AG04450 (cell line): ENCODE measurements around the gene HOXB5. TPM values are rescaled to one million over a fixed set of nuclear protein-coding genes. Genes with fewer than 3 reads are reported as not detected.

Experiments
- CTCF ChIA-PET: fragments of 300-600, 350-600 bp; formaldehyde crosslinking; extraction: SDS; loops from one replicate; lab custom pipeline; 2022; ENCODE audit warnings: antibody characterized with exemption, inconsistent platforms; lab: Charles Lee
- POLR2A ChIA-PET: fragments of 350-600 bp; formaldehyde crosslinking; extraction: SDS; loops from one replicate; lab custom pipeline; 2021; ENCODE audit warnings: antibody characterized with exemption, inconsistent platforms; lab: Yijun Ruan, JAX
- DNase-seq: peaks from one replicate; pipeline ENCODE4 v3.0.0-alpha.2; 2011; ENCODE audit warnings: low read depth, low spot score
- H3K27ac ChIP-seq: one replicate; pipeline ENCODE4 v1.5.1; 2012; ENCODE audit warnings: low read depth, low read length, control low read depth
- H3K27me3 ChIP-seq: one replicate; pipeline ENCODE4 v1.6.0; 2012; ENCODE audit warnings: low read length; ENCODE audit not compliant: control insufficient read depth, insufficient read depth
- H3K4me3 ChIP-seq: 2 replicates; pipeline ENCODE4 v1.5.1; 2011; ENCODE audit warnings: mild to moderate bottlenecking, low read depth, low read length, control low read depth
- H3K9me3 ChIP-seq: 2 replicates; pipeline ENCODE4 v1.5.1; 2012; ENCODE audit warnings: low read length; ENCODE audit not compliant: control insufficient read depth, insufficient read depth
- polyA plus RNA-seq: library from polyadenylated mRNA; depleted of rRNA; stranded (reverse); fragments of >200 nt; gene quantifications from 2 replicates; pipeline ENCODE4 v1.2.3, GENCODE V29; 2011
- TF ChIP-seq, protein P1 (sequence below): IDR thresholded peaks from 2 replicates; pipeline ENCODE4 v1.5.1; 2011; ENCODE audit warnings: low read depth, low read length, control low read depth, inconsistent platforms

The HOXB5 gene
- polyA plus RNA-seq, 1 experiment: 9.4 TPM

DNA sequence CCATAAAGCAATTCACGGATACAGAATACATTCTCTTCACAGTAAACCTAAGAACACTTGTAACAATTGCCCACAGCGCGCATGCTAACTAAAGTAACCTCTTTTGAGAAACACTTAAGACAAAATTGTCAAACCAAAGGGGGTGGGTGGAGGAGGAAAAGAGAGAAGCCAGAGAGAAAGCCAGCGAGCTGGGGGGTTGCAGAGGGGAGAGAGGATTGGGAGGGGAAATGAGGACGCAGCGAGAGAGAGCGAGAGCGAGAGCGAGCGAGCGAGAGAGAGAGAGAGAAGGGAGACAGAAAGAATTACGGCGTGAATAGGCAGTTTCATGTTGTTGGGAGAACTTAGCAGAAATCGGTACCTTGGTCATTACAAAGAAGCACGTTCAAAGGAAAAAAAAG is 18.9 kb upstream of the HOXB5 start:
- H3K27me3 ChIP-seq: peaks cover 39% of the 10 kb centered on the region
- H3K4me3 ChIP-seq: peak overlapping the region; percentile 67
- ChIA-PET CTCF (interaction anchor here (0.8 to 4.9 kb wide), 10 partner anchors 14 to 419 kb away, joined by 3 to 35 read pairs (median 4); partner anchors contain the start of gene ATP5MC1), POLR2A (interaction anchor here (1.0 to 3.0 kb wide), 2 partner anchors 15 to 129 kb away, joined by 3 to 13 read pairs; no protein-coding TSS in a partner anchor)
- TF ChIP-seq, protein P1, sequence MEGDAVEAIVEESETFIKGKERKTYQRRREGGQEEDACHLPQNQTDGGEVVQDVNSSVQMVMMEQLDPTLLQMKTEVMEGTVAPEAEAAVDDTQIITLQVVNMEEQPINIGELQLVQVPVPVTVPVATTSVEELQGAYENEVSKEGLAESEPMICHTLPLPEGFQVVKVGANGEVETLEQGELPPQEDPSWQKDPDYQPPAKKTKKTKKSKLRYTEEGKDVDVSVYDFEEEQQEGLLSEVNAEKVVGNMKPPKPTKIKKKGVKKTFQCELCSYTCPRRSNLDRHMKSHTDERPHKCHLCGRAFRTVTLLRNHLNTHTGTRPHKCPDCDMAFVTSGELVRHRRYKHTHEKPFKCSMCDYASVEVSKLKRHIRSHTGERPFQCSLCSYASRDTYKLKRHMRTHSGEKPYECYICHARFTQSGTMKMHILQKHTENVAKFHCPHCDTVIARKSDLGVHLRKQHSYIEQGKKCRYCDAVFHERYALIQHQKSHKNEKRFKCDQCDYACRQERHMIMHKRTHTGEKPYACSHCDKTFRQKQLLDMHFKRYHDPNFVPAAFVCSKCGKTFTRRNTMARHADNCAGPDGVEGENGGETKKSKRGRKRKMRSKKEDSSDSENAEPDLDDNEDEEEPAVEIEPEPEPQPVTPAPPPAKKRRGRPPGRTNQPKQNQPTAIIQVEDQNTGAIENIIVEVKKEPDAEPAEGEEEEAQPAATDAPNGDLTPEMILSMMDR: no peak
- no peak for DNase-seq
- H3K27ac ChIP-seq: peak overlapping the region; percentile 31
- H3K9me3 ChIP-seq: no peaks in the 10 kb centered on the region; the same call in 1 of the 2 replicates

DNA sequence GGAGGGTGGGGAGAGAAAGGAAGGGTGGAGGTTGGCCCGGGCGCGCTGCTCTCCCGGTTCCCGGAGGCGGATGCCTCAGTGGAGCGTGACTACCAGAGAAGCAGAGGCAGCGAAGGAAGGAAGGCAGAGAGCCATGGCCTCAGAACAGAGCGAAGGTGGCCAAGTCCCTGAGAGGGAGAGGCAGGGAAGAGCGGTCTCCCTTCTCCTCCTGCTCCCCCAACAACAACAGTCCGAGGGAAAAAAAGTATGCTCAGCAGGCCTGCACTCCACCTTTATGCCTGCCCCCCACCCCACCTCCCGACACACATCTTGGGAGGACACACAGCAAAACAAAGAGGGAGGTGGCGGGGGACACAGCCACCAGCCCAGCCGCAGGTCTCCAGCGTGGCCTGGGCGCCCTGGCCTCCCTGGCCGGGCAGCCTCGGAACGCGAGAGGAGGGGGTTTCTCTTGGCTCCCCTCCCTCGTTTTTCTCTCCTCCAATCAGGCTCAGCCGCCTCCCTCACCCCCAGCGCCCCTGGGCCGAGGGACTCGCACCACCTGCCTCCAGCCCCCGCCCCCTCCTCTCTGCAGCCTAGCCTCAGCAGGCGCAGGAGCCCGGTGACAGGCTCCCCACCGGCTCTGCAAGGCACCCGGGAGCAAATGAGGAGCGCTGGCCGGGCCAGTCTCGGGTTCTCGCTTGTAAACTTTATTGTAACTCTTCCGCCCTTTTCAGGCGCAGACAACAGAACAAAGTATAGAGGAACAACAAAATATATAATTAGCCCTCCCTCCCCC is 18.3 kb upstream of the HOXB5 start:
- Histone ChIP-seq H3K4me3 (peak overlapping the region; percentile 67), H3K9me3 (no peaks in the 10 kb centered on the region; the same call in 1 of the 2 replicates), H3K27ac (peak overlapping the region; percentile 80), H3K27me3 (peaks cover 33% of the 10 kb centered on the region)
- CTCF ChIA-PET: interaction anchor here (1.8 to 4.9 kb wide), 2 partner anchors 24 to 277 kb away, joined by 8 to 35 read pairs; no protein-coding TSS in a partner anchor
- POLR2A ChIA-PET: interaction anchor here (3.0 kb wide), 1 partner anchor 15 kb away, joined by 13 read pairs; no protein-coding TSS in a partner anchor
- TF ChIP-seq, protein P1: no peak
- DNase-seq: no peak

- H3K27ac ChIP-seq: peak overlapping the region; percentile 80
- peak overlapping the region; percentile 67 for H3K4me3 ChIP-seq
- peaks cover 27% of the 10 kb centered on the region for H3K27me3 ChIP-seq
Measured at GRCh38 chr17:48611213-48611612, 17.6 kb upstream of the HOXB5 start.

GRCh38 chr17:48610282-48611211 is 17.0 kb upstream of the HOXB5 start, which contains the start of gene HOXB7:
TSS of gene HOXB7 (minus strand) at chr17:48611017. CDS start at chr17:48610918, 99 bp downstream.
- Histone ChIP-seq H3K27me3 (peaks cover 20% of the 10 kb centered on the region), H3K27ac (peak within 1 kb of the TSS; percentile 80), H3K4me3 (peak within 1 kb of the TSS; percentile 67), H3K9me3 (peaks cover 4% of the 10 kb centered on the region; the same call in 1 of the 2 replicates)
- no peak for DNase-seq
- TF ChIP-seq, protein P1: no peak
- ChIA-PET POLR2A (interaction anchor here (0.6 to 1.0 kb wide), 6 partner anchors 10 to 181 kb away, joined by 3 to 5 read pairs (median 4); no protein-coding TSS in a partner anchor), CTCF (interaction anchor here (0.8 to 0.9 kb wide), 2 partner anchors 17 to 258 kb away, joined by 5 read pairs; partner anchors contain the start of gene HOXB5)

More at GRCh38 chr17:48611213-48611612, 17.6 kb upstream of the HOXB5 start:
- TF ChIP-seq, protein P1: no peak
- POLR2A ChIA-PET: no interaction called here
- no peak for DNase-seq
- H3K9me3 ChIP-seq: no peaks in the 10 kb centered on the region; the same call in 1 of the 2 replicates
- CTCF ChIA-PET: no interaction called here
